SK-N-MC (cell line): ENCODE measurements around the gene ABTB2.

Source experiments
- EZH2 ChIP-seq: fragments of 200-600 bp; sonication (generic); IDR thresholded peaks from one replicate; pipeline ENCODE4 v1.6.1; 2017; ENCODE audit warnings: antibody characterized with exemption
- POLR2AphosphoS5 ChIP-seq: IDR thresholded peaks from 2 replicates; pipeline ENCODE4 v1.6.1; 2012; ENCODE audit warnings: mild to moderate bottlenecking, low read depth, low read length, borderline replicate concordance

DNA sequence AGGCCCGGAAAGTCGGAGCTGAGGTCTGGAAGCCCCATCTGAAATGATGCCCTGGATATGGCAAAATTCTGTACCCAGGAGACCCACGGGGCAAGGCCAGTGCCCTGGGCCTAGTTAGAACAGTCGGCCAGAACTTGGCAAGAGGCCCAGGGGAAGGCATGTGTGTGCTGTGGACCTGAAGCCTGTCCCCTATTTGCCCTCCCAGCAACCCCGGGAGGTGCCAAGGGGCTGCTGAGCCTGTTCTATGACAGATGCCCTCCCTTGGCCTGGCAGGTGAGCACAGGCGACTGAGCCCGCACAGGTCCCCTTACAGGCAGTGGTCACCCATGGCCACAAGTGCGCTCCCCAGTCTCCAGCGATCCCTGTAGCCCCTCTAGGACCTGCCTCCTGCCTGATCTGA lies 200.6 kb downstream of the ABTB2 start:
- TF ChIP-seq EZH2: no peak
- no peak for TF ChIP-seq POLR2AphosphoS5
